PC-3 (cell line): ENCODE results near the gene P2RY14. TPM values are rescaled to one million over a fixed set of nuclear protein-coding genes. Genes with fewer than 3 reads are reported as not detected.
"Not testable (repeated sequence)": the region's sequence is repeated elsewhere in the genome, so short reads cannot be mapped to it uniquely, and the experiment has no call there.

Experiments used
- ATAC-seq: fragments of 200-7000 bp; cut with Tn5 transposase; 2 replicates; pipeline ENCODE4 v1.9.1; 2020; ENCODE audit warnings: mild to moderate bottlenecking, moderate library complexity
- BruUV-seq: library from RNA; stranded (reverse); fragments of 400-500 nt; replicated peaks from 2 replicates; lab custom pipeline; 2021; lab: Mats Ljungman, UMichigan
- CTCF ChIA-PET: fragments of 300-600 bp; sonication (Branson Sonifier 250); formaldehyde crosslinking; loops from one replicate; lab custom pipeline; 2022; ENCODE audit warnings: antibody characterized with exemption; lab: Charles Lee
- POLR2A ChIA-PET: fragments of 300-600 bp; sonication (Branson Sonifier 250); formaldehyde crosslinking; loops from one replicate; lab custom pipeline; 2022; ENCODE audit warnings: antibody characterized with exemption; ENCODE audit not compliant: unreplicated experiment; lab: Charles Lee
- DNase-seq: peaks from one replicate; pipeline ENCODE4 v3.0.0-alpha.2; 2015
- H2AFZ ChIP-seq: fragments of 300-600 bp; sonication (generic); 2 replicates; pipeline ENCODE4 v1.6.0; 2016; ENCODE audit warnings: antibody characterized with exemption, low read length
- H3F3A ChIP-seq: fragments of 300-600 bp; sonication (generic); one replicate; pipeline ENCODE4 v1.6.0; 2017; ENCODE audit warnings: antibody characterized with exemption, low read length, control low read depth, mild to moderate bottlenecking; ENCODE audit not compliant: unreplicated experiment
- H3K27ac ChIP-seq: fragments of 300-600 bp; sonication (generic); 2 replicates; pipeline ENCODE4 v1.5.1; 2016; ENCODE audit warnings: mild to moderate bottlenecking, low read length
- H3K27me3 ChIP-seq: fragments of 300-600 bp; sonication (generic); 2 replicates; pipeline ENCODE4 v1.6.1; 2016; ENCODE audit warnings: low read length, mixed read lengths
- H3K36me3 ChIP-seq: fragments of 300-600 bp; sonication (generic); 2 replicates; pipeline ENCODE4 v1.6.1; 2016; ENCODE audit warnings: low read depth, mixed run types, low read length, mixed read lengths
- H3K4me1 ChIP-seq: fragments of 300-600 bp; sonication (generic); 2 replicates; pipeline ENCODE4 v1.5.1; 2016; ENCODE audit warnings: low read length; ENCODE audit not compliant: insufficient read depth
- H3K4me2 ChIP-seq: fragments of 300-600 bp; sonication (generic); 2 replicates; pipeline ENCODE4 v1.6.0; 2016; ENCODE audit warnings: low read length
- H3K4me3 ChIP-seq: fragments of 300-600 bp; sonication (generic); 2 replicates; pipeline ENCODE4 v1.5.1; 2016; ENCODE audit warnings: mild to moderate bottlenecking, low read length, mixed read lengths
- H3K79me2 ChIP-seq: fragments of 300-600 bp; sonication (generic); 2 replicates; pipeline ENCODE4 v1.6.1; 2017; ENCODE audit warnings: low read length, mixed read lengths
- H3K9ac ChIP-seq: fragments of 300-600 bp; sonication (generic); 2 replicates; pipeline ENCODE4 v1.6.0; 2016; ENCODE audit warnings: mild to moderate bottlenecking, low read length
- H3K9me2 ChIP-seq: fragments of 300-600 bp; sonication (generic); replicated peaks from 2 replicates; pipeline ENCODE4 v1.6.1; 2016; ENCODE audit warnings: mixed run types, low read length, mixed read lengths
- H3K9me3 ChIP-seq: fragments of 300-600 bp; sonication (generic); 2 replicates; pipeline ENCODE4 v1.6.1; 2016; ENCODE audit warnings: low read length, mixed read lengths
- H4K20me1 ChIP-seq: fragments of 300-600 bp; sonication (generic); 2 replicates; pipeline ENCODE4 v1.6.1; 2016; ENCODE audit warnings: low read length, mixed read lengths
- CTCF ChIP-seq: fragments of 300-600 bp; sonication (generic); conservative IDR thresholded peaks from 2 replicates; pipeline ENCODE4 v1.5.1; 2017; ENCODE audit warnings: antibody characterized with exemption, low read depth, mild to moderate bottlenecking, low read length
- EZH2 ChIP-seq: fragments of 300-600 bp; sonication (generic); IDR thresholded peaks from one replicate; pipeline ENCODE4 v1.6.1; 2017; ENCODE audit warnings: antibody characterized with exemption, mild to moderate bottlenecking, low read length; ENCODE audit not compliant: unreplicated experiment
- EZH2phosphoT487 ChIP-seq: fragments of 300-600 bp; sonication (generic); IDR thresholded peaks from 2 replicates; pipeline ENCODE4 v1.6.1; 2018; ENCODE audit warnings: mild to moderate bottlenecking, antibody characterized with exemption, low read length, borderline replicate concordance
- intact Hi-C: fragments of 100-400 bp; cut with micrococcal nuclease; formaldehyde crosslinking; loops from 2 replicates; pipeline ENCODE4 v1.9.0; 2023
- total RNA-seq: library from RNA; depleted of rRNA; stranded (reverse); fragments of >200 nt; gene quantifications from 2 replicates; pipeline ENCODE4 v1.2.3, GENCODE V29; 2014

Gene P2RY14
- total RNA-seq, 1 experiment from 2014 or later: not detected

- no peaks in the 10 kb centered on the region for H3K36me3 ChIP-seq
- DNase-seq (no peak), ATAC-seq (no peak)
- H4K20me1 ChIP-seq: no peaks in the 10 kb centered on the region
- no peak overlapping the region for H3K4me2 ChIP-seq
- no peak overlapping the region for H3K4me3 ChIP-seq
- ChIA-PET CTCF (no interaction called here), POLR2A (no interaction called here)
- H3K4me1 ChIP-seq: no peaks in the 10 kb centered on the region; the same call in 1 of the 2 replicates
- H3K9me3 ChIP-seq: no peaks in the 10 kb centered on the region
- no peaks in the 10 kb centered on the region for H3F3A ChIP-seq
- no TSS peak for BruUV-seq
- H3K27ac ChIP-seq: no peak overlapping the region
- no peak overlapping the region for H3K9ac ChIP-seq
- TF ChIP-seq CTCF (no peak), EZH2 (no peak), EZH2phosphoT487 (no peak)
- intact Hi-C loops: no loop called here
- no peaks in the 10 kb centered on the region for H3K9me2 ChIP-seq
- no peaks in the 10 kb centered on the region; the same call in 1 of the 2 replicates for H3K27me3 ChIP-seq
- no peaks in the 10 kb centered on the region for H3K79me2 ChIP-seq
- no peak overlapping the region for H2AFZ ChIP-seq
Measured at GRCh38 chr3:151248772-151249337, 29.5 kb downstream of the P2RY14 start.

- CTCF ChIA-PET, H3K9me2 ChIP-seq, H3K4me3 ChIP-seq, BruUV-seq, H4K20me1 ChIP-seq, H3K27ac ChIP-seq, POLR2A ChIA-PET, H3K4me2 ChIP-seq, H2AFZ ChIP-seq, DNase-seq, H3K27me3 ChIP-seq, H3F3A ChIP-seq, ATAC-seq, H3K36me3 ChIP-seq, H3K9ac ChIP-seq, H3K9me3 ChIP-seq, H3K79me2 ChIP-seq, intact Hi-C loops: not testable (repeated sequence)
- peaks cover 13% of the 10 kb centered on the region for H3K4me1 ChIP-seq
Measured at GRCh38 chr3:151242006-151242405, 36.3 kb downstream of the P2RY14 start.

- no peaks in the 10 kb centered on the region for H3K79me2 ChIP-seq
- no peak overlapping the region for H3K4me2 ChIP-seq
- no peaks in the 10 kb centered on the region for H3K27me3 ChIP-seq
- no peaks in the 10 kb centered on the region for H4K20me1 ChIP-seq
- H2AFZ ChIP-seq: no peak overlapping the region
- ATAC-seq (no peak), DNase-seq (peak; percentile 39)
- H3K4me3 ChIP-seq: no peak overlapping the region
- H3K9me3 ChIP-seq: no peaks in the 10 kb centered on the region
- TF ChIP-seq CTCF (no peak), EZH2phosphoT487 (no peak), EZH2 (no peak)
- ChIA-PET POLR2A (no interaction called here), CTCF (no interaction called here)
- no TSS peak for BruUV-seq
- peaks cover 13% of the 10 kb centered on the region for H3K4me1 ChIP-seq
- H3K27ac ChIP-seq: no peak overlapping the region
- H3F3A ChIP-seq: no peaks in the 10 kb centered on the region
- H3K36me3 ChIP-seq: no peaks in the 10 kb centered on the region
- no peaks in the 10 kb centered on the region for H3K9me2 ChIP-seq
- no peak overlapping the region for H3K9ac ChIP-seq
- intact Hi-C loops: no loop called here
Measured at GRCh38 chr3:151236736-151237135, 41.6 kb downstream of the P2RY14 start.
